PC-9 (cell line): Measurements from ENCODE around the gene NET1. TPM values are rescaled to one million over a fixed set of nuclear protein-coding genes. Genes with fewer than 3 reads are reported as not detected.
A peak's percentile ranks its signal among the peaks of the same experiment; 100 is the strongest.
"Not testable (repeated sequence)": the region's sequence is repeated elsewhere in the genome, so short reads cannot be mapped to it uniquely, and the experiment has no call there.

ENCODE experiments used
- BruUV-seq: library from RNA; stranded (reverse); fragments of 400-500 nt; replicated peaks from 2 replicates; lab custom pipeline; 2021; lab: Mats Ljungman, UMichigan
- CTCF ChIA-PET: fragments of 300-600 bp; sonication (Branson Sonifier 250); formaldehyde crosslinking; loops from one replicate; lab custom pipeline; 2022; ENCODE audit warnings: antibody characterized with exemption; lab: Charles Lee
- POLR2A ChIA-PET: fragments of 300-600 bp; sonication (Branson Sonifier 250); formaldehyde crosslinking; loops from one replicate; lab custom pipeline; 2022; ENCODE audit warnings: antibody characterized with exemption; ENCODE audit not compliant: unreplicated experiment; lab: Charles Lee
- DNase-seq, 2 experiments: peaks; one replicate each; pipeline versions ENCODE4 v3.0.0 to v3.0.0-alpha.2; 2015 to 2022; ENCODE audit warnings: mixed read lengths in 1 of 2
- H2AFZ ChIP-seq: fragments of 200-600 bp; sonication (generic); 2 replicates; pipeline ENCODE4 v1.8.1; 2017; ENCODE audit warnings: antibody characterized with exemption
- H3F3A ChIP-seq: fragments of 200-600 bp; sonication (generic); 2 replicates; pipeline ENCODE4 v1.8.1; 2017; ENCODE audit warnings: antibody characterized with exemption, mild to moderate bottlenecking, low read depth; ENCODE audit not compliant: insufficient read depth
- H3K27ac ChIP-seq: fragments of 200-600 bp; sonication (generic); 2 replicates; pipeline ENCODE4 v1.6.1; 2016; ENCODE audit warnings: mixed run types
- H3K27me3 ChIP-seq: fragments of 200-600 bp; sonication (generic); 2 replicates; pipeline ENCODE4 v1.6.1; 2016; ENCODE audit warnings: low read depth, mixed run types; ENCODE audit not compliant: insufficient read depth
- H3K36me3 ChIP-seq: fragments of 200-600 bp; sonication (generic); 2 replicates; pipeline ENCODE4 v1.6.1; 2016; ENCODE audit warnings: low read depth, mixed run types
- H3K4me1 ChIP-seq: fragments of 200-600 bp; sonication (generic); replicated peaks from 2 replicates; pipeline ENCODE4 v1.6.1; 2016; ENCODE audit warnings: mixed run types; ENCODE audit not compliant: insufficient read depth
- H3K4me2 ChIP-seq: fragments of 200-600 bp; sonication (generic); 2 replicates; pipeline ENCODE4 v1.6.1; 2017; ENCODE audit warnings: mixed run types
- H3K4me3 ChIP-seq: fragments of 200-600 bp; sonication (generic); 2 replicates; pipeline ENCODE4 v1.6.1; 2016; ENCODE audit warnings: mixed run types
- H3K79me2 ChIP-seq: fragments of 200-600 bp; sonication (generic); 2 replicates; pipeline ENCODE4 v1.6.1; 2017; ENCODE audit warnings: low read depth, mixed run types
- H3K9me2 ChIP-seq: fragments of 200-600 bp; sonication (generic); 2 replicates; pipeline ENCODE4 v1.8.1; 2017; ENCODE audit warnings: mild to moderate bottlenecking; ENCODE audit not compliant: insufficient read depth
- H3K9me3 ChIP-seq: fragments of 200-600 bp; sonication (generic); 2 replicates; pipeline ENCODE4 v1.8.1; 2016; ENCODE audit warnings: low read depth; ENCODE audit not compliant: insufficient read depth
- H4K20me1 ChIP-seq: fragments of 200-600 bp; sonication (generic); 2 replicates; pipeline ENCODE4 v1.8.1; 2017; ENCODE audit not compliant: insufficient read depth
- EZH2 ChIP-seq: fragments of 200-600 bp; sonication (generic); IDR thresholded peaks from 2 replicates; pipeline ENCODE4 v1.8.0; 2017; ENCODE audit warnings: antibody characterized with exemption, low read depth
- intact Hi-C: fragments of 100-400 bp; cut with micrococcal nuclease; formaldehyde crosslinking; loops from one replicate; pipeline ENCODE4 v1.10.0; 2022; ENCODE audit not compliant: unreplicated experiment
- total RNA-seq: library from RNA; stranded (reverse); gene quantifications from 2 replicates; pipeline ENCODE4 v1.2.3, GENCODE V29; 2021
- TF ChIP-seq, protein P1 (sequence below): fragments of 200-600 bp; sonication (generic); conservative IDR thresholded peaks from 2 replicates; pipeline ENCODE4 v1.6.1; 2017; ENCODE audit warnings: mixed run types, antibody characterized with exemption, mild to moderate bottlenecking, moderate library complexity

The NET1 gene
- total RNA-seq, 1 experiment from 2014 or later = 150 TPM

GRCh38 chr10:5469353-5470061, 57.1 kb downstream of the NET1 start:
- DNase-seq = no peak
- Histone ChIP-seq H3F3A (peaks cover 20% of the 10 kb centered on the region), H2AFZ (no peak overlapping the region), H3K36me3 (no peaks in the 10 kb centered on the region), H3K4me3 (no peak overlapping the region), H3K27ac (no peak overlapping the region), H3K9me2 (no peaks in the 10 kb centered on the region), H4K20me1 (no peaks in the 10 kb centered on the region), H3K9me3 (no peaks in the 10 kb centered on the region), H3K79me2 (0 out of 2 replicates have a peak, but pooled peaks cover 4% of the 10 kb centered on the region), H3K4me2 (no peak overlapping the region), H3K4me1 (peaks cover 31% of the 10 kb centered on the region), H3K27me3 (no peaks in the 10 kb centered on the region)
- CTCF ChIA-PET = no interaction called here
- no TSS peak for BruUV-seq
- TF ChIP-seq, protein P1, sequence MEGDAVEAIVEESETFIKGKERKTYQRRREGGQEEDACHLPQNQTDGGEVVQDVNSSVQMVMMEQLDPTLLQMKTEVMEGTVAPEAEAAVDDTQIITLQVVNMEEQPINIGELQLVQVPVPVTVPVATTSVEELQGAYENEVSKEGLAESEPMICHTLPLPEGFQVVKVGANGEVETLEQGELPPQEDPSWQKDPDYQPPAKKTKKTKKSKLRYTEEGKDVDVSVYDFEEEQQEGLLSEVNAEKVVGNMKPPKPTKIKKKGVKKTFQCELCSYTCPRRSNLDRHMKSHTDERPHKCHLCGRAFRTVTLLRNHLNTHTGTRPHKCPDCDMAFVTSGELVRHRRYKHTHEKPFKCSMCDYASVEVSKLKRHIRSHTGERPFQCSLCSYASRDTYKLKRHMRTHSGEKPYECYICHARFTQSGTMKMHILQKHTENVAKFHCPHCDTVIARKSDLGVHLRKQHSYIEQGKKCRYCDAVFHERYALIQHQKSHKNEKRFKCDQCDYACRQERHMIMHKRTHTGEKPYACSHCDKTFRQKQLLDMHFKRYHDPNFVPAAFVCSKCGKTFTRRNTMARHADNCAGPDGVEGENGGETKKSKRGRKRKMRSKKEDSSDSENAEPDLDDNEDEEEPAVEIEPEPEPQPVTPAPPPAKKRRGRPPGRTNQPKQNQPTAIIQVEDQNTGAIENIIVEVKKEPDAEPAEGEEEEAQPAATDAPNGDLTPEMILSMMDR = no peak
- no peak for TF ChIP-seq EZH2
- POLR2A ChIA-PET = no interaction called here
- intact Hi-C loops = no loop called here

GRCh38 chr10:5470062-5470751, 57.9 kb downstream of the NET1 start:
- Histone ChIP-seq H3K27ac (no peak overlapping the region), H3K4me3 (no peak overlapping the region), H3F3A (peaks cover 16% of the 10 kb centered on the region), H2AFZ (no peak overlapping the region), H4K20me1 (no peaks in the 10 kb centered on the region), H3K27me3 (no peaks in the 10 kb centered on the region), H3K4me2 (no peak overlapping the region), H3K9me2 (no peaks in the 10 kb centered on the region), H3K4me1 (peaks cover 30% of the 10 kb centered on the region), H3K9me3 (no peaks in the 10 kb centered on the region), H3K79me2 (no peaks in the 10 kb centered on the region), H3K36me3 (no peaks in the 10 kb centered on the region)
- TF ChIP-seq, protein P1 = no peak
- no TSS peak for BruUV-seq
- ChIA-PET CTCF (no interaction called here), POLR2A (no interaction called here)
- intact Hi-C loops = no loop called here
- no peak for DNase-seq

DNA sequence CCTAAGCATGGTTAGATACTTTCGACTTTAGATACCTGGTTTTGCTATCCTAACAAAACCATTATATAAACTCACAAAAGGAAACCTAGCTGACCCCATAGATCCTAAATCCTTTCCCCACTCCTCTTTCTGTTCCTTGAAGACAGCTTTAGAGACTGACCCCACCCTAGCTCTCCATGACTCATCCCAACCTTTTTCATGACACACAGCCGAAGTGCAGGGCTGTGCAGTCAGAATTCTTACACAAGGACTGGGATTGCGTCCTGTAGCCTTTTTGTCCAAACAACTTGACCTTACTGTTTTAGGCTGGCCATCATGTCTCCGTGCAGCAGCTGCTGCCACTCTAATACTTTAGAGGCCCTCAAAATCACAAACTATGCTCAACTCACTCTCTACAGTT, 62.3 kb downstream of the NET1 start:
- H3K4me2 ChIP-seq = peak overlapping the region; percentile 13; the same call in 1 of the 2 replicates
- BruUV-seq, H2AFZ ChIP-seq, H3K9me3 ChIP-seq, H3K27ac ChIP-seq, H3K9me2 ChIP-seq, H3K79me2 ChIP-seq, H3K36me3 ChIP-seq, H3K4me1 ChIP-seq, H3K4me3 ChIP-seq, intact Hi-C loops, CTCF ChIA-PET, H4K20me1 ChIP-seq, H3F3A ChIP-seq, H3K27me3 ChIP-seq: not testable (repeated sequence)
- DNase-seq = peak in 1 of 2 experiments; percentile 45
- POLR2A ChIA-PET = interaction anchor here (0.7 kb wide), 1 partner anchor 12 kb away, joined by 3 read pairs; no protein-coding TSS in a partner anchor

DNA sequence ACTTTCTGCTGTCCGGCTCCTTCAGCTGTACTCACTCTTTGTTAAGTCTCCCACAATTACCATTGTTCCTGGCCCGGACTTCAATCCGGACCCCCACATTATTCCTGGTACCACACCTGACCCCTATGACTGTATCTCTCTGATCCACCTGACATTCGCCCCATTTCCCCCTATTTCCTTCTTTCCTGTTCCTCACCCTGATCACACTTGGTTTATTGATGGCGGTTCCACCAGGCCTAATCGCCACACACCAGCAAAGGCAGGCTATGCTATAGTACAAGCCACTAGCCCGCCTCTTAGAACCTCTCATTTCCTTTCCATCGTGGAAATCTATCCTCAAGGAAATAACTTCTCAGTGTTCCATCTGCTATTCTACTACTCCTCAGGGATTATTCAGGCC, 62.7 kb downstream of the NET1 start:
- DNase-seq, H4K20me1 ChIP-seq, H3K4me1 ChIP-seq, H3K27me3 ChIP-seq, H3K9me3 ChIP-seq, BruUV-seq, H3K27ac ChIP-seq, H3F3A ChIP-seq, intact Hi-C loops, H2AFZ ChIP-seq, POLR2A ChIA-PET, H3K9me2 ChIP-seq, H3K36me3 ChIP-seq, H3K79me2 ChIP-seq, CTCF ChIA-PET, H3K4me3 ChIP-seq: not testable (repeated sequence)
- 0 out of 2 replicates have a peak overlapping the region, but pooled peaks have one; percentile 13 for H3K4me2 ChIP-seq

GRCh38 chr10:5475974-5476807, 63.8 kb downstream of the NET1 start:
- intact Hi-C loops, H3K27ac ChIP-seq, H2AFZ ChIP-seq, H3K4me3 ChIP-seq, H3K4me2 ChIP-seq, H3K79me2 ChIP-seq, CTCF ChIA-PET, DNase-seq, H3K4me1 ChIP-seq, H3F3A ChIP-seq, H4K20me1 ChIP-seq, H3K9me3 ChIP-seq, BruUV-seq, H3K9me2 ChIP-seq, H3K36me3 ChIP-seq, H3K27me3 ChIP-seq: not testable (repeated sequence)
- POLR2A ChIA-PET = interaction anchor here (0.5 kb wide), 1 partner anchor 28 kb away, joined by 5 read pairs; no protein-coding TSS in a partner anchor
